Hepatocyte (in vitro differentiated cells): ENCODE data around the gene RASA3.

Experiments
- EZH2 ChIP-seq: fragments of 200-600 bp; sonication (generic); IDR thresholded peaks from 2 replicates; pipeline ENCODE4 v1.6.1; 2016; ENCODE audit warnings: antibody characterized with exemption, mild to moderate bottlenecking, borderline replicate concordance
- TF ChIP-seq, protein P1 (sequence below): fragments of 200-600 bp; sonication (generic); IDR thresholded peaks from 2 replicates; pipeline ENCODE4 v1.5.1; 2016; ENCODE audit warnings: antibody characterized with exemption, mild to moderate bottlenecking; ENCODE audit not compliant: poor library complexity

DNA sequence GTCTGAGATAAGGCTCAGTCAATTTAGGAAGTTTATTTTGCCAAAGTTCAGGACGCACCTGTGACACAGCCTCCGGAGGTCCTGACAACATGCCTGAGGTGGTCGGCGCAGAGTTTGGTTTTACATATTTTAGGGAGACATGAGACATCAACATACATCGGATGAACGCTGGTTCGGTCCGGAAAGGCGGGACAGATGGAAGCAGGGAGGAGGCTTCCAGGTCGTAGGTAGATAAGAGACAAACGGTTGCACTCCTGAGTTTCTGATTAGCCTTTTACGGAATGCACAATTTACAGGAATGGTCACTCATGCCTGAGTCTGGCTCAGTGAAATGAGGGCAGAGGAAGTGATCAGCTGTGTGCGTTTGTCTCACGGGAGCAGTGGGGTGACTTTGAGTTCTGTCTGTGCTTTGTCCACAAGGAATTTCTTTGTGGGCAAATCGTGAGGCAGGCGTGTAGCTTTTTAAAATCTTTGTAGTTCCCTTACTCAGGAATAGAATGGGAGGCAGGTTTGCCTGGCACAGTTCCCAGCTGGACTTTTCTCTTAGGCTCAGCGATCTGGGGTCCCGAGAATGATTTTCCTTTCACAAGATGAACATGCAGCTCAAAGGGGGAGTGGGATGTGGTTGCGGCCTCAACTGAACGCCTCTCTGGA, 194.8 kb downstream of the RASA3 start:
- TF ChIP-seq, protein P1, sequence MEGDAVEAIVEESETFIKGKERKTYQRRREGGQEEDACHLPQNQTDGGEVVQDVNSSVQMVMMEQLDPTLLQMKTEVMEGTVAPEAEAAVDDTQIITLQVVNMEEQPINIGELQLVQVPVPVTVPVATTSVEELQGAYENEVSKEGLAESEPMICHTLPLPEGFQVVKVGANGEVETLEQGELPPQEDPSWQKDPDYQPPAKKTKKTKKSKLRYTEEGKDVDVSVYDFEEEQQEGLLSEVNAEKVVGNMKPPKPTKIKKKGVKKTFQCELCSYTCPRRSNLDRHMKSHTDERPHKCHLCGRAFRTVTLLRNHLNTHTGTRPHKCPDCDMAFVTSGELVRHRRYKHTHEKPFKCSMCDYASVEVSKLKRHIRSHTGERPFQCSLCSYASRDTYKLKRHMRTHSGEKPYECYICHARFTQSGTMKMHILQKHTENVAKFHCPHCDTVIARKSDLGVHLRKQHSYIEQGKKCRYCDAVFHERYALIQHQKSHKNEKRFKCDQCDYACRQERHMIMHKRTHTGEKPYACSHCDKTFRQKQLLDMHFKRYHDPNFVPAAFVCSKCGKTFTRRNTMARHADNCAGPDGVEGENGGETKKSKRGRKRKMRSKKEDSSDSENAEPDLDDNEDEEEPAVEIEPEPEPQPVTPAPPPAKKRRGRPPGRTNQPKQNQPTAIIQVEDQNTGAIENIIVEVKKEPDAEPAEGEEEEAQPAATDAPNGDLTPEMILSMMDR: no peak
- no peak for TF ChIP-seq EZH2
